GM18505 (cell line): ENCODE results near the gene CTSV.
"Not testable (repeated sequence)": the region's sequence is repeated elsewhere in the genome, so short reads cannot be mapped to it uniquely, and the experiment has no call there.

Source experiments
- ATAC-seq: cut with Tn5 transposase; IDR thresholded peaks from one replicate; pipeline ENCODE4 v1.9.1; 2021; ENCODE audit not compliant: unreplicated experiment
- POLR2A ChIP-seq: IDR thresholded peaks from 4 replicates; pipeline ENCODE4 v1.6.1; 2011; ENCODE audit warnings: borderline replicate concordance; ENCODE audit not compliant: insufficient read depth, insufficient read length; ENCODE audit errors: extremely low read depth

CTSV gene

DNA sequence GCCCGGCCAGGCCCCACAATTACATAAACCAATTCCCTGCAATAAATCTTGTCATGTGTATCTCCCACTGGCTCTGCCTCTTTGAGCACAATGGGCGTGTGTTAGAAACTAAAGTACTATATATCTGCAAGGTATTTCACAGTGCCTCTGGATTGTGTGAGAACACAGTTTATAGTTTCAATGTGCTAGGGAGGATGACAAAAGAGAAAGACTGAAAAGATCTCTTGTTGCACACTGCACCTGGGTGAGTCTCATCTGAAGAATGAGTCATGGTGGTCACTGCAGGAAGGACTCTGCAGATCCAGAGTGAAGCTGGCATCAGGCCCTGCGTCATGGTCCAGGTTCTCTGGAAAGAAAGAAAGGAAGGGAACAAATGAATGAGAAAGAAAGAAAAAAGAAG lies 20.7 kb upstream of the CTSV start:
- TF ChIP-seq POLR2A: no peak
- no peak for ATAC-seq

DNA sequence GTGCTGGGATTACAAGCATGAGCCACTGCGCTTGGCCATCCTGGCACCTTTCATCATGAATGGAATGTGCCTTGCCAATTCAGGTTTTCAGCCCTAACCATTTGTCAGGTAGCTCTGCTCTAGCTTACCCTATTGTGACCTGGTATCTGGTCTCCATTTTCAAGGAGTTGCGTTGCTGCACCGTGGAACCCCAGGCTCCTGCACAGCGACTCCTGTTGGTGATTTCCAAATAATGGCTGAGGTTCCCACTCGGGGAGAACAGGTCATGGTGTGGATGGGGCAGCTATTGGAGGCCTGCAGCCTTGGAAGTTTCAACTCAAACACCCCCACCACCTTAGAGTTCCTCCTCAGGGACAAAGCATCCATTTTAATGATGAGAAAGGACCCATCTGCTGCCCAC lies 18.7 kb upstream of the CTSV start:
- TF ChIP-seq POLR2A: no peak
- no peak for ATAC-seq

DNA sequence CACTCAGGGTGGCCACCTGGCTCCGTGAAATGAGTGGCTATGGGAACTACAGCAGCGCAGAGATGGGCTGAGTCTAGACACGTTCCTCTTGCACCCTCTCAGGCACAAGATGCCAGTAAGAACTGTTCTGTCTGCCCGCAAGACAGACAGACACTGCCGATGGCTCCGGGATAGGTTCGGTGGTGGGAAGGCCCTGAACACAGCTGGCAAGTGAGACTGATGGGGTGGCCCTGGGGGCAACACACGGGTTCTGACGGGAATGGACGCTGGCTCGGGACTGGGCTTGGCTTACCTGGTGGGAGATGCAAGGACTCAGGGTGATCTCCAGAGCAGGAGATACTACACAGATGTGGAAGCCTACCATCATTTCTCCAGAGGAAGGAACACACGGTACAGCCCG lies 16.9 kb upstream of the CTSV start:
- ATAC-seq: not testable (repeated sequence)

DNA sequence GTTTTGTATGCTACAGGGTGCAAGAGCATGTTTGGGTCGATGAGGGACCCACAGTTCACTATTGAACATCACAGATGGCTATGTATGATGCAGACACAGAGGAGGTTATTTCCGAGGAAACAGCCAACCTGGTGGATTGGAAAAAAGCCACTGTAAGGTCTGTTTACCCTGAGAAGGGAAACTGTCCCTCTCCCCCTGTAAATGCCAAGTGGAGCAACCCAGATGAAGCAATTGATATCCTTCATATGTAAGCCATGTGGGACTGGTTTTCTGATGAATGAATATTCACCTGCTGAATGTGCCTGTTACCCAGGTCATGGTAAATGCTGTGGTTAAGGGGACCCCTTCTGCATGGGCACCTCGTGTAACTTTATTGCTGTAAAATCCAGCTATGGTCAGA lies 14.8 kb upstream of the CTSV start:
- TF ChIP-seq POLR2A: no peak
- no peak for ATAC-seq

DNA sequence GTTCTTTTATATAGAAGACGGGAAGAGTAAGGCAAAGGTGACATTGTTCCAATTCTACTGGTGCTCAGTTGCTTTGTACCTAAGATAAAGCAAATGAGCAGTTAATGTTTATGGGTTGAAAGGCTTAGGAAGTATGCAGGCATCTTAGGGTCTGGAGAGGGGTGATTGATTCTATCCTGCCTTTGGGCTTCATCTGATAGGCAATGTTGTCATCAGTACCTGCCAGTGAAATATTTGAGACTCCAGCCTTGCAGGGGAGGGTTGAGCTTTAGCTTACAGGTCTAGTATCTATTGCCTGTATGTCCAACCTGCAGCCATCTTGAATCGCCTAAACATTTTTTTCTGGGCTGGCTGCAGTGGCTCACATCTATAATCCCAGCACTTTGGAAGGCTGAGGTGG lies 13.8 kb upstream of the CTSV start:
- TF ChIP-seq POLR2A: no peak
- no peak for ATAC-seq

DNA sequence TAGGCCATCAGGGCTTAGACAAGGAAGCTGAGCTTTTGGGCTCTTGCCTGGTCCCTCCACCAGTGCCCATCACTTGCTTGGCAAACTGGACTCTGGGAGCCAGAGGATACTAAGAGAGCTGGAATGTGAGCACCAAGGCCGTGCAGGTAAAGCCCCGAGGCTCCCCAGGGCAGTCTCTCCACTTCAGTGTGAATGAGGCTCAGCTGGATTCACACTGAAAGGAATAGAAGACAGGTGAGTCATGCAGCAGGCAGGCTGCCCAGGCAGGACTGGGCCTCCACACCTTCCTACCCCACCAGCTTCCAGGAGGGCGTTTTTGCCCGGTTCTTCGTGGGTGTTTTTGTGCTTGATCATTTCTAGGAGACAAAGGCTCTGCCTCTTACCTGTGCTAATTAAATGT lies 7.3 kb upstream of the CTSV start:
- no peak for TF ChIP-seq POLR2A
- ATAC-seq: no peak

DNA sequence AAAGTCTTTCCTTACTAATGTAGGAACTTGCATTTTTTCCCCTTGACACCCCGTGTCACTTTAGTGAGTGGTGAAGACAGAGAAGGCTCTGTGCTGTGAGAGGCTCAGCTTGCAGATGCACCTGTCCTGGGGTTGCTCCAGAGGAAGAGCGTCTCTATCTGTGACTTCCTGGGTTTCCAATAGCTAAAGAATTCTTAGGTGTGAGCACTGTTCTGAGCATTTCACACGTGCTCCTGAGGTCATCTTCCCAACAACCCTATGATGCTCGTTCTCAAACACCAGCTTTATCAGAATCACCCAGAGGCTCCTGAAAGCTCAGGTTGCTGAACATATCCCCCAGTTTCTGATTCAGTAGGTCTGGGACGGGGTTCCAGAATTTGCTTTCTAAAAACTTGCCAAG lies 6.4 kb upstream of the CTSV start:
- ATAC-seq: no peak
- TF ChIP-seq POLR2A: no peak

DNA sequence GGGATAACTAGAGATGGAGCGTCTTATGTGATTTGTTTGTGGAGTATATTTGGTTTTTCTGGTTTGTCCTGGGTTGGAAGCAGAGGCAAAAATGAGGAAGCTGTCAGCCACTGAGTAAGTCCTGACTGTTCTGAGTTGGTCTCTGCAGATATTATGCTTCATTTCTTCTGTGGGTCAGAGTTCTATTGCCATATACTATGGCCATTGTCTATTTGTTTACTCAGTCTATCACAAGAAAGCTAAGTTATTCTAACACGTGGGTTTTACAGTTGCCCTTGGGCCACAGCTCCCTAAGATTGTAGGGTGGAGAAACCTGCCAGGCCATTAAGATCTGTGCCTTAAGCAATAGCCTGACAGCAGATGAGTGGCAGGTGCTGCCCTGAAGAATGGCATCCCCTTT lies 3.0 kb upstream of the CTSV start:
- TF ChIP-seq POLR2A: no peak
- no peak for ATAC-seq

DNA sequence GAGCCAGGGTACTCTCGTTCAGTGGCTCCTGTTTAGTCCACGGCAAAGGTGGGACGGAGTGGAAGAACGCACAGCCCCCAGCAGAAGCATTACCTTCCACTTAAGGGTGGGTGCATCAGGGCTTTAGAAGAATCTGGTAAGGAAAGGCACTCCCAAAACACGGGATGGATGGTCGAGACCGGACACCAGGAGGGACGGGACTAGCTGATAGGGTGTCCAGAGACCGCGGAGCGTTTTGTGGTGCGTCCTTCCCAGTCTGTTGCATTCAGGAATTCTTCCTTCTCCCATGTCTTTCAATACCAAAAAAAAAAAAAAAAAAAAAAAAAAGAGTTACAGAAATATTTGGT lies 545 bp upstream of the CTSV start:
- no peak for TF ChIP-seq POLR2A
- ATAC-seq: no peak

DNA sequence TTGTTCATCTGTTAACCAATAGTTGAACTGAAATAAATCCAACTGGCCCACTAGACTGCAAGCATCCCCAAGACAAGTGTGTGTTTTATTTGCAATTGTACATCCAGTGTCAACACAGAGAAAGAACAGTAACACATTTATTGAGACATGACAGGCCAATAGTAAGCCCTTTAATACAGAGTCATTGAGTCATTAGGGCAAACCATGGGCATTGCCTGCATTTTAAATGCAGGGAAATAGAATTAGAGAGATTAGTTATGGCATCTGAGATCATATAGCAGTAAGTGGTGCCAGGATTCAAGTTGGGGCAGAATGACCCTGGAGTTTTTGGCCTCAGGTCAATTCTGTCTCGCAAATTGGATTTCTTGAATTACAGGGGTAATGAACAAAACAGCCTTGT lies 15.4 kb downstream of the CTSV start:
- ATAC-seq: not testable (repeated sequence)

DNA sequence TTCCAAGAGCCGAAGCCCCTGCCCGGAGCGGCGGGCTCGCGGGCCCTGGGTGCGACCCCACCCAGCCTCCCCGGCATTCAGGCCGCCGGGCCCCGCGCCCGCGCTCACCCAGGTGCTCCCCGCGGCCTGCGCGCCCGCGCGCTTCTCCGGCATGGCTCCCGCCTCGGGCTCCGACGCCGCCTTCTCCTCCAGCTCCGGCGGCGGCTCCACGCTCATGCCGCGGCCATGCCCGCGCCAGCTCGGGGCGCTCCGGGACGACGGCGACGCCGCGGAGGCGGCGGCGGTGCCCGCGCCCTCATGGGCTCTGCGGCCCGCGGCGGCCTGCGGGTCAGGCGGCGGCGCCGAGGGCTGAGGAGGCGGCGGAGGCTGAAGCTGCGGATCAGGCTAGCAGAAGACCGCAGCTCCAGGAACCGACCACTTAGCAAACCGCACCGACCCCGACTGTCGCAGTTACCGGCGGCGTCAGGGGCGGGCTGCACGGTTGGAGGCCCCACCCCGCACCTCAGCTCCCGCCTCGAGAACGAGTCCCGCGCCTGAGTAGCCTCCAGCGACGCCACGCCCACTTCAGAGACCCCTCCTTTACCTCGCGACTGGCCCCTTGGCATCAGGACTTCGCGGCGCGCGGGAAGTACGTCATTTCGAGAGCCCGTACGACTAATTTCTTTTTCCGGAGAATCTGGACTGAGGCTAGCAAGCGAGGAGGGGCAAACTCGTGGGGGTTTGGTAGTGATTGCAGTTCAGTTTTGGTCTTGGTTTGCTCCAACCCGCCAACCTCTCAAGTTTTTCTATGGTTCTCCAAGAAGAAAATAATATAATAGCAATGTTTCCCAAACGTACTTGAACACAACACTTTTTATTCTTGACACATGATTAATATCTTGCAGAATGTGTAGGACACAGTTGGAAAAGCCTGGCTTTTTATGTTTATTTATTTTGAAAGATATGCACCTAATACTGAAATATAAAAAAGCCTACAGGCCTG lies 25.5 kb downstream of the CTSV start:
- TF ChIP-seq POLR2A: peak; percentile 59
- ATAC-seq: peak; percentile 84

DNA sequence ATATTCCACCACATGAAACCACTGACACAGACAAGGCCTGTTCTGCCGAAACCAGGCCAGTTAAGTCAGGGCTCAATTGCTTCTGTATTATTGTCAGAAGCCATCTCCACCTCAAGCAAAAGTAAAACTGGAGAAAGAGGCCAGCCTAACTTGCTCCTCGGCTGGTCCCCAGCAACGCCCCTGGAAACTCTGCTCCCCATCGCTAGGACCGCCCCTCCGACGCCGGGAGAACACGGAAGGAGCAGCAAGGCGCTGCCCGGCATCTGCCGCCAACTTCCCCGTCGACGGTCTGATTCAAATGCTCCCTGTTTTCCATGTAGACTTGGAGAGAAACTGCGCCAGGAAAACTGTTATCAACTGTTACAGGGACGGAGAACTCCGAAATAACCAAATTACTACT lies 26.3 kb downstream of the CTSV start:
- peak; percentile 56 for ATAC-seq
- TF ChIP-seq POLR2A: peak; percentile 30

DNA sequence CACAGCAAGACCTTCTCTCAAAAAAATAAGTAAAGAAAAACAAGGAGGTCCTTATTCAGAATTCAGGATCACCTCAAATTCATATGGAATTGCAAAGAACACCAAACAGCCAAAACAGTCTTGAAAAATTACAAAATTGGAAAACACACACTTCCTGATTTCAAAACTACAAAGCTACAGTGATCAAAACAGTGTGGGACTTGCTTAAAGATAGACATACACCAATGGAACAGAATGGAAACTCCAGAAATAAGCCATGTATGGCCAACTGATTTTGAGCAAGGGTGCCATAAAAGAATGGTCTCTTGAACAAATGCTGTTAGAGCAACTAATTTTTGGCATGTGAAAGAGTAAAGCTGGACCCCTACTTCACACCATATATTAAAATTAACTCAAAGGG lies 36.7 kb downstream of the CTSV start:
- not testable (repeated sequence) for ATAC-seq

DNA sequence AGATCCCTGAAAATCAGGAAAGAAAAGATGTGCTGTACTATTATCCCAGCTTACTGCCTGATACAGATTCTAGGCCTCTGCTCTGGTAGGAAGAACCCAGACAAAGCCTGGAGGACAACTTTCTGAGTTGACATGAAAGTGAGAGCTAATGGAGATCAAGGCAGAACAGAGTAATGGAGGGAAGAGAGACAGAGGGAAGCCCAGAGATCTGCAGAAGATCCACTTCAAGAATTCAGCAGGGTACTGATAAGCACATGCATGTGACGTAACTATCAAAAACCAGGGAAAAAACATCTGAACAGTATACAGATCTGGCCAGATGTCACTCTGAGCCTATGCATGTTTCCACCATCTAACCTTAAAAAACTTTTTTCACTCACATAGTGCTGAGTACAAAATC lies 37.6 kb downstream of the CTSV start:
- ATAC-seq: not testable (repeated sequence)

DNA sequence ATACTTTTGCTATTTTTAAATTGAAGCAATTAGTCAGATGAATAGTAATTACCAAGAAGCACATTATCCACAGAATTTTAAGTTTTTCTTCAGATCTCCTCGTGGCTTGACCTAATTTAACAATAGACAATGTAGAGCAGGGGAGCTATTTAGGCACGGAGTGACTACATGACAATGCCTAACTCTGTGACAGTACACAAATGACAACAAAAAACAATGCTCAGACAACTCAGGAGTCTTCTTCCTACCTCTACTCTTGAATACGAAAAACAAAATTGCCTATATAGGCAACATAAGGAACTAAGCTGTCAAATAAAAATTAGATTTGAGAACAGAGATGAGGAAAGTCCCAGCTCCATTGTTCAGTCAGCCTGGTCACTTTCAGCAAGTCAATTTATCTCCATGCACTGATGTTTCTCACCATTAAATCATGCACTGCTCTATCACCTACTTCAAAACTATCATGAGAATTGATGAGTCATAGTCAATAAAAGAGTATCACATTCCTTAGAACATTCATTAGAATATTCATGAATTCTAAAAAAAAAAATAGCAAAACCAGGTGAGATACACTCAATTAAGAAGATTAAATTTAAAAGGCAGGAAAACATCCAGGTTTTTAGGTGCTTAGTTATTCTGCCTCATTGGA lies 38.7 kb downstream of the CTSV start:
- not testable (repeated sequence) for ATAC-seq

DNA sequence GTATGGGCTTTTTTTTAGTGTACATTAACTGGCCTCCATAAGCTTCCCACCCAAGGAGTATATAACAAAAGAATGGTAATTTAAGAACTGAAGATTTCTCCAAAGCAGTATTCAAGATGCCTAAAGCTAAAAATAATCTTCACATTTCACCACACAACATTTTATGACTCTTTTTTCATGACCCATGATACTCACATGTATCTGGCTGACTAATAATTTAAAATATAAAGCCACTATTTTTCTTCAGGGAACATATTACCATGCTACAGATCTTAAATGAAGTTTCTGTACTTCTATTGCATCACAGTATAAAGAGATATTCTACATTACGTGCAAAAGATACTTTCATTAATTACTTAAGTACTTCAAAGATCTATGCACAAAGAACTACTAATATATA lies 39.2 kb downstream of the CTSV start:
- not testable (repeated sequence) for ATAC-seq

DNA sequence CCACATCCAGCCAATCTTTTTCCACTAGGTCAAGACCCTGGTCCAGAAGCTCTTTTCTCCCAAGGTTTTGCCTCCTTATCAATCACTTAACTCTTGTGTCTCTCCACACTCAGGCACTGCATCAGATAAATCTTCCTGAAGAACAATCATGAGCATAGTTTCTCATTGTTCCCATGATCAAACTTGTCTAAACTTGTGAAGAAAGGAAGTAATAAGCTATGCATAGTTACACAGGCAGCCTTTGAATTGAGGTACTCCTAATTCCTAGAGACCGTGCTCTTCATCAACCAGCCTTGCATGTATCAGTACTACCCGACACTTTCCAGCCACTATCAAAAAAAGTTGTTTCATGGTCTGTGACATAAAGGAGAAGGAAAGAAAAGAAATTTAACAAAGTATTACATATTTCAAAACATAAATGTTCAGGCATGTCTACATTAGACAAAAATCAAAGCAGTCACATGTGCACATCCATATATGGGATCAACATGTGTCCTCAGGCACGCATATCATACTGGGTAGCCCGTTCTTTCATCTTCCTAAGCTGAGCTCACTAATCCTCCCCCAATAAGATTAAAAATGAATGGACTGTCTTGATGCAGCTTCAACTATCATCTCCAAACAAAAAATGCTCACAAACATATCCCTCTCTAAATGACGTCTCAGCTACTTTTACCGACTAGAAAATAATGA lies 41.8 kb downstream of the CTSV start:
- not testable (repeated sequence) for ATAC-seq

DNA sequence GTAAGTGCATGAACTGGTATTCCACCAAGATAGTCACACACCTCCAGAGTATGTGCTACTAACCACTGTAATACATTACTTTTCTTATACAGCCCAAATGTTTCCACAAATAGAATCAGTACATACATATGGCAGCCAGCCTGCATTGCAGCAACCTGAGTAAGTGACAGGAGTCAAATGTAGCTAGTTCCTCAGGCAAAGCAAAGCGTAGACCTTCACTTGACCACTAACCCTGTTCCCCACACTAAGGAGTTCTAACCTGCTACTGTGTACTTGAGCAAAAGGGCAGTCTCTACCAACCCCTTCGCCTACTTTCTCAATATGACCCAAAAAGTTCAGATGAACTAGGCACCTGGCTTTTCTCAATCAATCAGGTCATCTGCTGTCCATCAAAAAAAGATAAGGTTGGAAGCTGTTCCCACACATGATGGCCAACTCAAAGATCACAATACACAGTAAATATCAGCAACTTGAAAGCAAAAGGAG lies 44.4 kb downstream of the CTSV start:
- not testable (repeated sequence) for ATAC-seq

DNA sequence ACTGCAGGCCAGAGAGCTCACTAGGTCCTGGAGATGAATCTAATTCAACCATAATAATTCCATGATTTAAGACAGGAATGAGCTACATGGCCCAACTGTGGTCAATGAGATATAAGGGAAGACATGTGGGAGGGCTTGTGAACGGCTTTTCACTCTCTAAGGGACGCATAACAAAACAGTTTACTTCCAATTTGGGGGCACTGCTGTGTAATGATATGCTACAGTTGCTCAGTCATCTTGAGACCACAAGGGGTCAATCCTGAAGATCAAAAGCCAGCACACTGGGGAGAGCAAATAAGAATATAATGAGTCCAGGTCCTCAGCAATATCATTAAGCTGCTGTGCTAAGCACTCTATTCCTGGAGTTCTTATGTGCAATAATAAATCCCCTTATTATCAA lies 46.6 kb downstream of the CTSV start:
- not testable (repeated sequence) for ATAC-seq
